Bronchial epithelial cell (primary cell): ENCODE results near the gene MAGI2. TPM values are rescaled to one million over a fixed set of nuclear protein-coding genes. Genes with fewer than 3 reads are reported as not detected.

ENCODE experiments used
- DNase-seq: peaks from one replicate; pipeline ENCODE4 v3.0.0-alpha.2; 2010; ENCODE audit warnings: low read depth
- FAIRE-seq: peaks from 2 replicates; lab custom pipeline; 2011; peaks lifted over from hg19 to GRCh38; lab: Jason Lieb, UNC
- H3K27me3 ChIP-seq: 2 replicates; pipeline ENCODE4 v1.5.1; 2011; ENCODE audit warnings: low read length; ENCODE audit not compliant: control insufficient read depth, insufficient read depth
- H3K36me3 ChIP-seq: 2 replicates; pipeline ENCODE4 v1.5.1; 2011; ENCODE audit warnings: low read length; ENCODE audit not compliant: control insufficient read depth, insufficient read depth
- H3K4me3 ChIP-seq: 2 replicates; pipeline ENCODE4 v1.5.1; 2011; ENCODE audit warnings: mild to moderate bottlenecking, low read depth, low read length, control low read depth
- CTCF ChIP-seq: IDR thresholded peaks from 2 replicates; pipeline ENCODE4 v1.5.1; 2011; ENCODE audit warnings: mild to moderate bottlenecking, moderate library complexity, low read length, control low read depth, inconsistent platforms; ENCODE audit not compliant: insufficient read depth, severe bottlenecking
- total RNA-seq: library from RNA; depleted of rRNA; stranded (reverse); fragments of >200 nt; gene quantifications from 2 replicates; pipeline ENCODE4 v1.2.1, GENCODE V29; 2014

Gene MAGI2
- total RNA-seq, 1 donor from 2014 or later, result 2.6 TPM

GRCh38 chr7:79165225-79165624 lies 288.2 kb downstream of the MAGI2 start:
- H3K27me3 ChIP-seq, result no peaks in the 10 kb centered on the region
- DNase-seq (no peak), FAIRE-seq (no peak)
- no peaks in the 10 kb centered on the region for H3K36me3 ChIP-seq
- no peak for TF ChIP-seq CTCF
- H3K4me3 ChIP-seq, result no peak overlapping the region

- TF ChIP-seq CTCF, result no peak
- H3K36me3 ChIP-seq, result no peaks in the 10 kb centered on the region
- no peaks in the 10 kb centered on the region for H3K27me3 ChIP-seq
- no peak overlapping the region for H3K4me3 ChIP-seq
- FAIRE-seq, result no peak
- no peak for DNase-seq
Measured at GRCh38 chr7:79159040-79159664, 294.3 kb downstream of the MAGI2 start.

GRCh38 chr7:79157281-79157680 lies 296.2 kb downstream of the MAGI2 start:
- no peak for TF ChIP-seq CTCF
- peak; percentile 58 for DNase-seq
- no peaks in the 10 kb centered on the region for H3K36me3 ChIP-seq
- no peaks in the 10 kb centered on the region for H3K27me3 ChIP-seq
- FAIRE-seq, result no peak
- no peak overlapping the region for H3K4me3 ChIP-seq

GRCh38 chr7:79149831-79150230 lies 303.6 kb downstream of the MAGI2 start:
- DNase-seq (no peak), FAIRE-seq (peak; percentile 43)
- Histone ChIP-seq H3K4me3 (no peak overlapping the region), H3K36me3 (no peaks in the 10 kb centered on the region), H3K27me3 (no peaks in the 10 kb centered on the region)
- TF ChIP-seq CTCF, result no peak

- Histone ChIP-seq H3K4me3 (no peak overlapping the region), H3K36me3 (no peaks in the 10 kb centered on the region), H3K27me3 (no peaks in the 10 kb centered on the region)
- DNase-seq (no peak), FAIRE-seq (no peak)
- TF ChIP-seq CTCF, result no peak
Measured at GRCh38 chr7:79142706-79143105, 310.8 kb downstream of the MAGI2 start.

GRCh38 chr7:79141252-79141651 lies 312.2 kb downstream of the MAGI2 start:
- DNase-seq (no peak), FAIRE-seq (no peak)
- H3K27me3 ChIP-seq, result no peaks in the 10 kb centered on the region

More at GRCh38 chr7:79141252-79141651, 312.2 kb downstream of the MAGI2 start:
- Histone ChIP-seq H3K4me3 (no peak overlapping the region), H3K36me3 (no peaks in the 10 kb centered on the region)
- no peak for TF ChIP-seq CTCF
